B cell (primary cell): ENCODE data around the gene TBL1XR1. TPM values are rescaled to one million over a fixed set of nuclear protein-coding genes. Genes with fewer than 3 reads are reported as not detected.

Source experiments
- ATAC-seq: fragments of 200-7000 bp; cut with Tn5 transposase; one replicate; pipeline ENCODE4 v1.10.0; 2021; ENCODE audit warnings: low read depth, mild to moderate bottlenecking, moderate number of reproducible peaks, moderate library complexity
- CTCF ChIA-PET: fragments of 350-600 bp; sonication (Branson Sonifier 250); formaldehyde crosslinking; loops from one replicate; lab custom pipeline; 2021; ENCODE audit warnings: antibody characterized with exemption, inconsistent platforms; lab: Charles Lee
- POLR2A ChIA-PET: fragments of 350-600 bp; sonication (Branson Sonifier 250); formaldehyde crosslinking; loops from one replicate; lab custom pipeline; 2021; ENCODE audit warnings: antibody characterized with exemption; lab: Charles Lee
- DNase-seq: peaks from one replicate; pipeline ENCODE4 v3.0.0; 2013
- H2AFZ ChIP-seq: 2 replicates; pipeline ENCODE4 v1.6.1; 2012; ENCODE audit warnings: mild to moderate bottlenecking, low read depth, low read length; ENCODE audit not compliant: insufficient read depth, poor library complexity, severe bottlenecking
- H3K27ac ChIP-seq, 2 donors: 1 replicate in 1 of 2; 2 replicates in 1 of 2; pipeline ENCODE4 v1.5.1; 2012 to 2013; ENCODE audit warnings: low read length in 2 of 2, mild to moderate bottlenecking in 2 of 2, moderate library complexity in 1 of 2
- H3K27me3 ChIP-seq, 4 experiments: fragments of 200-600 bp in 1 of 4; sonication (generic) in 1 of 4; replicated peaks in 1 of 4; 1 replicate in 2 of 4; 2 replicates in 2 of 4; pipeline versions ENCODE4 v1.6.1 to v1.7.0; 2013 to 2016; ENCODE audit warnings: low read length in 3 of 4, mild to moderate bottlenecking in 2 of 4, mixed read lengths in 1 of 4, moderate library complexity in 1 of 4; ENCODE audit not compliant: insufficient read depth in 4 of 4, control insufficient read depth in 3 of 4; ENCODE audit errors: control extremely low read depth in 1 of 4
- H3K36me3 ChIP-seq, 2 experiments: replicated peaks in 1 of 2; 1 replicate in 1 of 2; 2 replicates in 1 of 2; pipeline versions ENCODE4 v1.6.1 to v1.7.1; 2013; ENCODE audit warnings: low read length in 1 of 2; ENCODE audit not compliant: insufficient read depth in 2 of 2, control insufficient read depth in 1 of 2; ENCODE audit errors: control extremely low read depth in 1 of 2, extremely low read depth in 1 of 2
- H3K4me1 ChIP-seq, 2 donors: fragments of 200-600 bp in 1 of 2; sonication (generic) in 1 of 2; 1 replicate in 1 of 2; 2 replicates in 1 of 2; pipeline versions ENCODE4 v1.5.1 to v1.6.1; 2013 to 2017; ENCODE audit warnings: low read length in 2 of 2; ENCODE audit not compliant: control insufficient read depth in 2 of 2, insufficient read depth in 2 of 2
- H3K4me2 ChIP-seq: replicated peaks from 2 replicates; pipeline ENCODE3; 2012; ENCODE audit warnings: mild to moderate bottlenecking, low read depth, low read length; ENCODE audit not compliant: poor library complexity, severe bottlenecking
- H3K4me3 ChIP-seq, 5 experiments: fragments of 200-600 bp in 1 of 5; sonication (generic) in 1 of 5; 1 replicate in 3 of 5; 2 replicates in 2 of 5; pipeline versions ENCODE4 v1.5.1 to v1.7.0; 2011 to 2016; ENCODE audit warnings: low read length in 4 of 5, mild to moderate bottlenecking in 4 of 5, low read depth in 2 of 5, control low read depth in 1 of 5, moderate library complexity in 1 of 5; ENCODE audit not compliant: insufficient read depth in 1 of 5; ENCODE audit errors: control extremely low read depth in 1 of 5, extremely low read depth in 1 of 5
- H3K79me2 ChIP-seq: fragments of 200-600 bp; sonication (generic); one replicate; pipeline ENCODE4 v1.6.0; 2016; ENCODE audit warnings: low read length; ENCODE audit not compliant: control insufficient read depth, insufficient read depth
- H3K9ac ChIP-seq: fragments of 200-600 bp; sonication (generic); 2 replicates; pipeline ENCODE4 v1.6.1; 2017; ENCODE audit warnings: mild to moderate bottlenecking, low read length, moderate library complexity
- H3K9me3 ChIP-seq, 3 donors: one replicate each; pipeline versions ENCODE4 v1.6.1 to v1.7.1; 2013; ENCODE audit warnings: low read length in 2 of 3; ENCODE audit not compliant: control insufficient read depth in 2 of 3, insufficient read depth in 1 of 3; ENCODE audit errors: control extremely low read depth in 1 of 3
- H4K20me1 ChIP-seq: 2 replicates; pipeline ENCODE4 v1.6.0; 2012; ENCODE audit warnings: mild to moderate bottlenecking, low read length; ENCODE audit not compliant: insufficient read depth, control insufficient read depth, poor library complexity, severe bottlenecking
- H3K27ac Mint-ChIP-seq: one replicate; pipeline ENCODE4 v1.8.0; 2021; ENCODE audit warnings: mixed read lengths
- H3K27me3 Mint-ChIP-seq: one replicate; pipeline ENCODE4 v1.8.0; 2021; ENCODE audit warnings: mixed read lengths
- H3K4me1 Mint-ChIP-seq: one replicate; pipeline ENCODE4 v1.8.0; 2021; ENCODE audit warnings: mixed read lengths
- H3K4me3 Mint-ChIP-seq: one replicate; pipeline ENCODE4 v1.8.0; 2021; ENCODE audit warnings: mixed read lengths
- H3K9me3 Mint-ChIP-seq: one replicate; pipeline ENCODE4 v1.8.0; 2022; ENCODE audit warnings: mixed read lengths; ENCODE audit not compliant: insufficient read depth
- EZH2 ChIP-seq: IDR thresholded peaks from 2 replicates; pipeline ENCODE4 v1.6.1; 2012; ENCODE audit warnings: borderline replicate concordance, low read depth, mild to moderate bottlenecking, moderate library complexity, low read length; ENCODE audit not compliant: insufficient read depth, poor library complexity, severe bottlenecking
- WGBS: methylation state at CpG from one replicate; pipeline ENCODE4 v1.1.5; 2013; ENCODE audit warnings: missing lambda C conversion rate; ENCODE audit not compliant: insufficient coverage; 5-methylcytosine and 5-hydroxymethylcytosine counted together
- intact Hi-C: fragments of 100-400 bp; cut with micrococcal nuclease; formaldehyde crosslinking; loops from one replicate; pipeline ENCODE4 v1.10.0; 2022
- polyA plus RNA-seq: library from polyadenylated mRNA; depleted of rRNA; stranded (reverse); fragments of >200 nt; gene quantifications from 2 replicates; pipeline ENCODE4 v1.2.3, GENCODE V29; 2012
- total RNA-seq, 2 donors: library from RNA; stranded (reverse); fragments of 120-200 nt in 1 of 2; gene quantifications; 1 replicate in 1 of 2; 2 replicates in 1 of 2; pipeline versions ENCODE4 v1.2.3 to v1.2.4, GENCODE V29; 2013 to 2022
- TF ChIP-seq, protein P1 (sequence below): fragments of 200-600 bp; IDR thresholded peaks from one replicate; pipeline ENCODE4 v1.8.0; 2022; ENCODE audit warnings: antibody characterized with exemption, mild to moderate bottlenecking

The TBL1XR1 gene
- total and polyA plus RNA-seq, 2 donors (not counting 1 experiment from before 2014, with no cell fraction given) = 17.6 to 128 TPM

DNA sequence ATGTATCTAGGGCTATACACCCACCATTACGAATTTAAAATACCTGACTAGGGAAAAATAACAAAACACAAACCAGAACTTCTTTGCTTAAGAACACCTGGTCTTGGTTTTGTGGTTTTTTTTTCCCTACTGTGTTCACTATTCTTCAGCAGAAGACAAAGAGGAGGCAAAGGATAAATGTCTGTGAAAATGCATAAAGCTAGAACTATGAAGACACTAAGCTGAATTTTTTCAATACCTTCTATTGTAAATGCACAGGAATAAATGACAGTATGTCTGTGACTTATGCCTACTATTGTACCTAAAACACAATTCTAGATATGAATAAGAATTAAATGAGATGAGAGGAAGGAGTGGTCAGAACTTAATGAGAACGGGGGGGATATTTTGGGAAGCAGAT, 86.9 kb downstream of the TBL1XR1 start:
- peak overlapping the region in 1 of 2 donors; percentile 60 for H3K27ac ChIP-seq
- ATAC-seq = no peak
- DNase-seq = no peak

DNA sequence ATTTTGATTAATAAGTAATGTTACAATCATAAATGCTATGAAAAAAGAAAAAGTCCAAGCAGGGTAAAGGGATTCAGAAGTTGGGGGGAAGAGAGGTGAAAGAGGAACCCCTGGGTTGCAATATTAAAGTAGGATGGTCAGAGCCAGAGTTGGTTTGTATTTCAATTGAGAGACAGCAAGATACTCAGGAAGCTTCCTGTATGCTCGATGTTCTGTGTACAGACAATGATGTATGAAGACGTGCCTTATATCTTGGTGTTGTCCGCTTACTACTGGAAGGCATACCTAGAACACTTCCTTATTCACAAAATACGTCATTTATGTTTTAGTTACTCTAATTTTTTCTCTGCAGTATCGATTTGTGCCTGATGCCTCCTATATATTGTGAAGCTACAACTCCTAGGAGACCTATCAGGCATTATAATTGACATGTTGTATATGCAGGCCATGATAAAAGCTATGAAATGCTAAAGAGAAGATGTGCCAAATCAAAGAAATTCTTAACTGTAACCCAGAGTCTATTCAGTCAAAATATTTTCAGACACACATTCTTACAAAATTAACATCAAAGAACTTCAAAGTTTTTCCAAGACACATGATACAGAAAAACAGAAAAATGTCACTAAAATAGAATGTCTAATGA, 87.5 kb downstream of the TBL1XR1 start:
- Histone ChIP-seq H3K4me3 (no peak overlapping the region), H3K36me3 (peaks cover 0 to 2% of the 10 kb centered on the region in 2 experiments), H3K79me2 (peaks cover 98% of the 10 kb centered on the region), H4K20me1 (peaks cover 52% of the 10 kb centered on the region), H3K4me2 (peak overlapping the region; percentile 34), H3K9ac (no peak overlapping the region), H3K4me1 (peaks cover 38 to 65% of the 10 kb centered on the region in 2 donors), H2AFZ (no peak overlapping the region), H3K9me3 (no peaks in the 10 kb centered on the region), H3K27ac (peak overlapping the region in 1 of 2 donors; percentile 60), H3K27me3 (no peaks in the 10 kb centered on the region)
- CTCF ChIA-PET = interaction anchor here (0.5 to 1.1 kb wide), 3 partner anchors 51 to 164 kb away, joined by 3 read pairs; no protein-coding TSS in a partner anchor
- POLR2A ChIA-PET = interaction anchor here (0.6 kb wide), 1 partner anchor 89 kb away, joined by 3 read pairs; no protein-coding TSS in a partner anchor
- peak overlapping the region; percentile 62 for H3K4me3 Mint-ChIP-seq
- no peaks in the 10 kb centered on the region for H3K9me3 Mint-ChIP-seq
- H3K27me3 Mint-ChIP-seq = no peaks in the 10 kb centered on the region
- TF ChIP-seq, protein P1, sequence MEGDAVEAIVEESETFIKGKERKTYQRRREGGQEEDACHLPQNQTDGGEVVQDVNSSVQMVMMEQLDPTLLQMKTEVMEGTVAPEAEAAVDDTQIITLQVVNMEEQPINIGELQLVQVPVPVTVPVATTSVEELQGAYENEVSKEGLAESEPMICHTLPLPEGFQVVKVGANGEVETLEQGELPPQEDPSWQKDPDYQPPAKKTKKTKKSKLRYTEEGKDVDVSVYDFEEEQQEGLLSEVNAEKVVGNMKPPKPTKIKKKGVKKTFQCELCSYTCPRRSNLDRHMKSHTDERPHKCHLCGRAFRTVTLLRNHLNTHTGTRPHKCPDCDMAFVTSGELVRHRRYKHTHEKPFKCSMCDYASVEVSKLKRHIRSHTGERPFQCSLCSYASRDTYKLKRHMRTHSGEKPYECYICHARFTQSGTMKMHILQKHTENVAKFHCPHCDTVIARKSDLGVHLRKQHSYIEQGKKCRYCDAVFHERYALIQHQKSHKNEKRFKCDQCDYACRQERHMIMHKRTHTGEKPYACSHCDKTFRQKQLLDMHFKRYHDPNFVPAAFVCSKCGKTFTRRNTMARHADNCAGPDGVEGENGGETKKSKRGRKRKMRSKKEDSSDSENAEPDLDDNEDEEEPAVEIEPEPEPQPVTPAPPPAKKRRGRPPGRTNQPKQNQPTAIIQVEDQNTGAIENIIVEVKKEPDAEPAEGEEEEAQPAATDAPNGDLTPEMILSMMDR = no peak
- TF ChIP-seq EZH2 = no peak
- H3K4me1 Mint-ChIP-seq = peaks cover 73% of the 10 kb centered on the region
- ATAC-seq = peak; percentile 76
- DNase-seq = peak; percentile 54
- no CpG with 5 or more reads among the region's 5 CpGs for WGBS
- intact Hi-C loops = loop anchor here (5.0 kb wide), 2 partner anchors 37 to 53 kb away; no protein-coding TSS in a partner anchor
- peak overlapping the region; percentile 57 for H3K27ac Mint-ChIP-seq

More for the DNA sequence above, 86.9 kb downstream of the TBL1XR1 start:
- ChIA-PET CTCF (interaction anchor here (0.5 to 1.1 kb wide), 3 partner anchors 52 to 164 kb away, joined by 3 read pairs; no protein-coding TSS in a partner anchor), POLR2A (no interaction called here)
- Mint-ChIP-seq H3K9me3 (no peaks in the 10 kb centered on the region), H3K27me3 (no peaks in the 10 kb centered on the region), H3K27ac (peak overlapping the region; percentile 76), H3K4me1 (peaks cover 74% of the 10 kb centered on the region), H3K4me3 (peak overlapping the region; percentile 32)
- WGBS = no CpG with 5 or more reads among the region's 2 CpGs
- Histone ChIP-seq H3K4me3 (no peak overlapping the region), H3K27me3 (no peaks in the 10 kb centered on the region), H3K9me3 (no peaks in the 10 kb centered on the region), H3K4me1 (peaks cover 38 to 61% of the 10 kb centered on the region in 2 donors), H3K79me2 (peaks cover 98% of the 10 kb centered on the region), H3K9ac (no peak overlapping the region), H4K20me1 (peaks cover 54% of the 10 kb centered on the region), H2AFZ (no peak overlapping the region), H3K36me3 (peaks cover 0 to 2% of the 10 kb centered on the region in 2 experiments), H3K4me2 (peak overlapping the region; percentile 34)
- intact Hi-C loops = no loop called here
- TF ChIP-seq EZH2 = no peak
- TF ChIP-seq, protein P1 = no peak
